Inflammatory macrophage treated with lipopolysaccharide for 1 hour (primary cell): Measurements from ENCODE around the gene LYRM1.
A peak's percentile ranks its signal among the peaks of the same experiment; 100 is the strongest.

Experiments used
- DNase-seq, 2 donors: peaks; one replicate each; pipeline ENCODE4 v3.0.0-alpha.2; 2020 to 2022

LYRM1 gene

GRCh38 chr16:20871941-20872815, 28.4 kb upstream of the LYRM1 start:
- no peak for DNase-seq

- DNase-seq = no peak
Observed at GRCh38 chr16:20873331-20873730, 27.2 kb upstream of the LYRM1 start.

GRCh38 chr16:20874088-20874581, 26.4 kb upstream of the LYRM1 start:
- no peak for DNase-seq

- peak in 1 of 2 donors; percentile 39 for DNase-seq
Observed at GRCh38 chr16:20875355-20875650, 25.3 kb upstream of the LYRM1 start.

GRCh38 chr16:20878682-20879147, 21.9 kb upstream of the LYRM1 start:
- DNase-seq = no peak

GRCh38 chr16:20879175-20880040, 21.2 kb upstream of the LYRM1 start:
- peak in 1 of 2 donors; percentile 43 for DNase-seq

GRCh38 chr16:20880867-20881502, 19.6 kb upstream of the LYRM1 start:
- DNase-seq = no peak

- peak in 1 of 2 donors; percentile 48 for DNase-seq
Observed at GRCh38 chr16:20881503-20881878, 19.1 kb upstream of the LYRM1 start.

GRCh38 chr16:20883554-20884239, 16.9 kb upstream of the LYRM1 start:
- no peak for DNase-seq

- DNase-seq = peak; percentile 47 to 67
Observed at GRCh38 chr16:20884240-20884556, 16.4 kb upstream of the LYRM1 start.

- no peak for DNase-seq
Observed at GRCh38 chr16:20886320-20886719, 14.3 kb upstream of the LYRM1 start.

GRCh38 chr16:20887207-20887606, 13.4 kb upstream of the LYRM1 start:
- DNase-seq = no peak

- no peak for DNase-seq
Observed at GRCh38 chr16:20889625-20890275, 10.8 kb upstream of the LYRM1 start.

GRCh38 chr16:20894388-20894787, 6.2 kb upstream of the LYRM1 start:
- DNase-seq = no peak

GRCh38 chr16:20897253-20897897, 3.2 kb upstream of the LYRM1 start:
- peak; percentile 68 to 88 for DNase-seq

- no peak for DNase-seq
Observed at GRCh38 chr16:20897922-20898321, 2.6 kb upstream of the LYRM1 start.

- DNase-seq = peak in 1 of 2 donors; percentile 69
Observed at GRCh38 chr16:20899071-20899470, 1.5 kb upstream of the LYRM1 start.

- DNase-seq = peak; percentile 82 to 87
Observed at GRCh38 chr16:20899477-20900298, 883 bp upstream of the LYRM1 start.

GRCh38 chr16:20901068-20901435, 481 bp downstream of the LYRM1 start:
- DNase-seq = no peak

GRCh38 chr16:20901436-20902112, 1.0 kb downstream of the LYRM1 start:
- DNase-seq = peak; percentile 71 to 73
